ENCODE measurements around the gene TSPAN31.
A peak's percentile ranks its signal among the peaks of the same experiment; 100 is the strongest.

Gene TSPAN31

GRCh38 chr12:57765698-57766463 lies 21.0 kb downstream of the TSPAN31 start:
- Histone ChIP-seq H3K79me2 (no peaks in the 10 kb centered on the region), H3K9me3 (ENCODE audit: control insufficient read depth, low read length) (no peaks in the 10 kb centered on the region), H3K4me1 (peaks cover 15% of the 10 kb centered on the region), H3K27ac (no peak overlapping the region), H3K27me3 (ENCODE audit: control insufficient read depth, insufficient read depth, low read length) (no peaks in the 10 kb centered on the region), H3K36me3 (ENCODE audit: control insufficient read depth, insufficient read depth, low read length) (no peaks in the 10 kb centered on the region), H2AFZ (peak overlapping the region; percentile 91), H3K4me2 (ENCODE audit: low read length) (peak overlapping the region; percentile 68), H3K4me3 (ENCODE audit: low read depth, low read length) (peak overlapping the region; percentile 42), H3K9ac (no peak overlapping the region)
- no peak for TF ChIP-seq CTCF (IDR thresholded peaks at IDR 0.05)

- H3K9ac ChIP-seq = no peak within 1 kb of the TSS
- H3K4me3 ChIP-seq (ENCODE audit: low read depth, low read length) = peak within 1 kb of the TSS; percentile 42
- H3K79me2 ChIP-seq = no peaks in the 10 kb centered on the region
- H3K4me2 ChIP-seq (ENCODE audit: low read length) = peak within 1 kb of the TSS; percentile 68
- H2AFZ ChIP-seq = peak within 1 kb of the TSS; percentile 91
- H3K4me1 ChIP-seq = peaks cover 16% of the 10 kb centered on the region
- H3K36me3 ChIP-seq (ENCODE audit: control insufficient read depth, insufficient read depth, low read length) = no peaks in the 10 kb centered on the region
- H3K9me3 ChIP-seq (ENCODE audit: control insufficient read depth, low read length) = no peaks in the 10 kb centered on the region
- H3K27ac ChIP-seq = no peak within 1 kb of the TSS
- no peak for TF ChIP-seq CTCF (IDR thresholded peaks at IDR 0.05)
- no peaks in the 10 kb centered on the region for H3K27me3 ChIP-seq (ENCODE audit: control insufficient read depth, insufficient read depth, low read length)
Measured at GRCh38 chr12:57766464-57767304, 21.8 kb downstream of the TSPAN31 start, which contains the start of gene CYP27B1. CYP27B1 (minus strand) TSS chr12:57767078; CDS start chr12:57767041, 37 bp downstream.

DNA sequence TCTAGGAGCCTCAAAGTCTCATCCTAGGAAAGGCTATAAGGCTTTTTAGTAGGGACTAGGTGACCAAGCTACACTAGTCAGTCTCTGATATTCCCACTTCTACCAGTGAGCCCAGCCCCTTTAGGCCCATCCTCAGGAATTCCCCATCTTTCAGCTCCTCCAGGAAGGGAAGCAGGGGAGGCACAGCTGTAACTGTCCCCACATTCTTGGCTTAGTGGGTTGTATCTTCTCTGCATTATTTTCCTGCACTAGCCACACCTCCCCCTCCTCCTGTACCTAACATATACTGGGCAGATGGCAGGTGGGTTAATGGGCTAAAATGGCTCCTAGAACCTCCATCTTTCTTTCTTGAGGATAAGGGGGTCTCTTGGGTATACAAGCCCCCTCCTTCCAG lies 22.5 kb downstream of the TSPAN31 start:
- no peak overlapping the region for H3K4me3 ChIP-seq (ENCODE audit: low read depth, low read length)
- H2AFZ ChIP-seq = peak overlapping the region; percentile 6
- no peaks in the 10 kb centered on the region for H3K79me2 ChIP-seq
- H3K9ac ChIP-seq = no peak overlapping the region
- H3K9me3 ChIP-seq (ENCODE audit: control insufficient read depth, low read length) = no peaks in the 10 kb centered on the region
- no peaks in the 10 kb centered on the region for H3K27me3 ChIP-seq (ENCODE audit: control insufficient read depth, insufficient read depth, low read length)
- no peak overlapping the region for H3K4me2 ChIP-seq (ENCODE audit: low read length)
- peaks cover 16% of the 10 kb centered on the region for H3K4me1 ChIP-seq
- no peak for TF ChIP-seq CTCF (IDR thresholded peaks at IDR 0.05)
- no peak overlapping the region for H3K27ac ChIP-seq
- no peaks in the 10 kb centered on the region for H3K36me3 ChIP-seq (ENCODE audit: control insufficient read depth, insufficient read depth, low read length)

DNA sequence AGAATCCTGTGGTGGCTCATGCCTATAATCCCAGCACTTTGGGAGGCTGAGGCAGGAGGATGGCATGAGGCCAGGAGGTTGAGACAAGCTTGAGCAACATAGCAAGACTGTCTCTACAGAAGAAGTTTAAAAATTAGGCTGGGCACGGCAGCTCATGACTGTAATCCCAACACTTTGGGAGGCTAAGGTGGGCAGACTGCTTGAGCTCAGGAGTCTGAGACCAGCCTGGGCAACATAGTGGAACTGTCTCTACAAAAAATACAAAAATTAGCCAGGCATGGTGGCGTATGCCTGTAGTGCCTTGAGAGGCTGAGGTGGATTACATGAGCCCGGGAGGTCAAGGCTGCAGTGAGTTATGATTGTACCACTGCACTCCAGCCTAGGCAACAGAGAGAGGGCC lies 23.0 kb downstream of the TSPAN31 start:
- no peak overlapping the region for H3K27ac ChIP-seq
- no peaks in the 10 kb centered on the region for H3K79me2 ChIP-seq
- no peak overlapping the region for H3K4me2 ChIP-seq (ENCODE audit: low read length)
- peaks cover 18% of the 10 kb centered on the region for H3K4me1 ChIP-seq
- no peak overlapping the region for H3K9ac ChIP-seq
- no peak overlapping the region for H2AFZ ChIP-seq
- no peak overlapping the region for H3K4me3 ChIP-seq (ENCODE audit: low read depth, low read length)
- no peak for TF ChIP-seq CTCF (IDR thresholded peaks at IDR 0.05)
- H3K9me3 ChIP-seq (ENCODE audit: control insufficient read depth, low read length) = no peaks in the 10 kb centered on the region
- no peaks in the 10 kb centered on the region for H3K27me3 ChIP-seq (ENCODE audit: control insufficient read depth, insufficient read depth, low read length)
- H3K36me3 ChIP-seq (ENCODE audit: control insufficient read depth, insufficient read depth, low read length) = no peaks in the 10 kb centered on the region
